SU-DHL-6 (cell line): ENCODE measurements around the gene IGFBP6.

Experiments
- H2AFZ ChIP-seq: fragments of 200-600 bp; sonication (generic); 2 replicates; pipeline ENCODE4 v1.6.1; 2014; ENCODE audit warnings: low read depth, mild to moderate bottlenecking, moderate library complexity, mixed read lengths, antibody characterized with exemption, low read length; ENCODE audit not compliant: severe bottlenecking
- H3F3A ChIP-seq: fragments of 200-600 bp; shearing (Covaris generic); 2 replicates; pipeline ENCODE4 v1.6.0; 2016; ENCODE audit warnings: antibody characterized with exemption, mild to moderate bottlenecking; ENCODE audit not compliant: insufficient read depth
- H3K27ac ChIP-seq: fragments of 200-600 bp; sonication (generic); 2 replicates; pipeline ENCODE4 v1.5.1; 2016; ENCODE audit warnings: low read depth, mild to moderate bottlenecking, low read length, moderate library complexity, mixed read lengths
- H3K27me3 ChIP-seq: fragments of 200-600 bp; sonication (generic), shearing (Covaris generic); 2 replicates; pipeline ENCODE4 v1.6.0; 2014; ENCODE audit warnings: mild to moderate bottlenecking, low read length
- H3K36me3 ChIP-seq: fragments of 200-600 bp; sonication (generic); 2 replicates; pipeline ENCODE4 v1.6.1; 2014; ENCODE audit warnings: mild to moderate bottlenecking, low read length, mixed read lengths
- H3K4me2 ChIP-seq: fragments of 300-600, 200-600 bp; shearing (Covaris generic), sonication (generic); 2 replicates; pipeline ENCODE4 v1.6.0; 2014; ENCODE audit warnings: low read length, low read depth, mild to moderate bottlenecking; ENCODE audit not compliant: poor library complexity, severe bottlenecking
- H3K4me3 ChIP-seq: fragments of 200-600 bp; sonication (generic); 2 replicates; pipeline ENCODE4 v1.5.1; 2014; ENCODE audit warnings: antibody characterized with exemption, low read length, mild to moderate bottlenecking, mixed read lengths; ENCODE audit not compliant: insufficient read depth, poor library complexity, severe bottlenecking
- H3K79me2 ChIP-seq: fragments of 200-600 bp; sonication (generic); 2 replicates; pipeline ENCODE4 v1.6.1; 2014; ENCODE audit warnings: mild to moderate bottlenecking, low read length, moderate library complexity; ENCODE audit not compliant: insufficient read depth
- H3K9ac ChIP-seq: fragments of 200-600 bp; sonication (generic); 2 replicates; pipeline ENCODE4 v1.7.0; 2014; ENCODE audit warnings: mild to moderate bottlenecking, low read length
- H3K9me2 ChIP-seq: fragments of 200-600 bp; sonication (generic); replicated peaks from 2 replicates; pipeline ENCODE4 v1.6.1; 2014; ENCODE audit warnings: low read length; ENCODE audit not compliant: insufficient read depth
- H3K9me3 ChIP-seq: fragments of 200-600 bp; sonication (generic); 2 replicates; pipeline ENCODE4 v1.6.1; 2014; ENCODE audit warnings: low read length, mixed read lengths; ENCODE audit not compliant: insufficient read depth
- H4K20me1 ChIP-seq: fragments of 200-600 bp; sonication (generic); 2 replicates; pipeline ENCODE4 v1.6.1; 2014; ENCODE audit warnings: low read depth, mild to moderate bottlenecking, antibody characterized with exemption, low read length, moderate library complexity, mixed read lengths
- CTCF ChIP-seq: fragments of 200-600 bp; sonication (generic); IDR thresholded peaks from one replicate; pipeline ENCODE4 v1.5.1; 2017; ENCODE audit warnings: antibody characterized with exemption, mild to moderate bottlenecking, low read length, moderate library complexity; ENCODE audit not compliant: insufficient read depth, poor library complexity, severe bottlenecking
- EZH2phosphoT487 ChIP-seq: fragments of 200-600 bp; sonication (generic), shearing (Covaris generic); conservative IDR thresholded peaks from 2 replicates; pipeline ENCODE4 v1.6.1; 2018; ENCODE audit warnings: mild to moderate bottlenecking, antibody characterized with exemption, low read length, moderate library complexity, mixed read lengths

IGFBP6 gene

GRCh38 chr12:53061404-53062010 is 36.0 kb upstream of the IGFBP6 start:
- Histone ChIP-seq H3K9me3 (no peaks in the 10 kb centered on the region), H3K9ac (no peak overlapping the region), H4K20me1 (no peaks in the 10 kb centered on the region), H3K4me2 (no peak overlapping the region), H3K4me3 (no peak overlapping the region), H3K9me2 (no peaks in the 10 kb centered on the region), H2AFZ (no peak overlapping the region), H3K27me3 (no peaks in the 10 kb centered on the region), H3K27ac (no peak overlapping the region), H3K36me3 (no peaks in the 10 kb centered on the region), H3K79me2 (no peaks in the 10 kb centered on the region), H3F3A (peaks cover 2% of the 10 kb centered on the region; the same call in 1 of the 2 replicates)
- TF ChIP-seq CTCF: peak; percentile 21
- TF ChIP-seq EZH2phosphoT487: no peak

- Histone ChIP-seq H3F3A (no peaks in the 10 kb centered on the region), H3K27me3 (no peaks in the 10 kb centered on the region), H3K4me3 (no peak overlapping the region), H3K9me3 (no peaks in the 10 kb centered on the region), H3K27ac (no peak overlapping the region), H3K9ac (no peak overlapping the region), H3K9me2 (no peaks in the 10 kb centered on the region), H4K20me1 (no peaks in the 10 kb centered on the region), H3K36me3 (no peaks in the 10 kb centered on the region), H2AFZ (no peak overlapping the region), H3K79me2 (no peaks in the 10 kb centered on the region), H3K4me2 (no peak overlapping the region)
- TF ChIP-seq CTCF (no peak), EZH2phosphoT487 (no peak)
Measured at GRCh38 chr12:53062011-53062961, 35.2 kb upstream of the IGFBP6 start.

- Histone ChIP-seq H4K20me1 (no peaks in the 10 kb centered on the region), H3K36me3 (no peaks in the 10 kb centered on the region), H3F3A (no peaks in the 10 kb centered on the region), H3K4me2 (no peak overlapping the region), H3K9ac (no peak overlapping the region), H3K27me3 (no peaks in the 10 kb centered on the region), H3K4me3 (no peak overlapping the region), H3K79me2 (no peaks in the 10 kb centered on the region), H3K9me3 (no peaks in the 10 kb centered on the region), H3K9me2 (no peaks in the 10 kb centered on the region), H2AFZ (no peak overlapping the region), H3K27ac (no peak overlapping the region)
- TF ChIP-seq EZH2phosphoT487 (no peak), CTCF (no peak)
Measured at GRCh38 chr12:53062977-53063707, 34.3 kb upstream of the IGFBP6 start.
